ENCODE measurements around the gene MGAT5B.

GRCh38 chr17:76930107-76930506 lies 61.9 kb downstream of the MGAT5B start:
- TF ChIP-seq, protein P1, sequence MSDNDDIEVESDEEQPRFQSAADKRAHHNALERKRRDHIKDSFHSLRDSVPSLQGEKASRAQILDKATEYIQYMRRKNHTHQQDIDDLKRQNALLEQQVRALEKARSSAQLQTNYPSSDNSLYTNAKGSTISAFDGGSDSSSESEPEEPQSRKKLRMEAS (IDR thresholded peaks at IDR 0.05), result no peak
- TF ChIP-seq EZH2 (conservative IDR thresholded peaks at IDR 0.05; ENCODE audit: low read depth, low read length) (no peak), ZNF160 (CRISPR knock-in tag; IDR thresholded peaks at IDR 0.05) (no peak), MBD4 (IDR thresholded peaks at IDR 0.05; ENCODE audit: borderline replicate concordance, low read length) (no peak), ZNF660 (CRISPR knock-in tag; IDR thresholded peaks at IDR 0.05; ENCODE audit: borderline replicate concordance, low read depth) (no peak)
- TF ChIP-seq, protein P2, sequence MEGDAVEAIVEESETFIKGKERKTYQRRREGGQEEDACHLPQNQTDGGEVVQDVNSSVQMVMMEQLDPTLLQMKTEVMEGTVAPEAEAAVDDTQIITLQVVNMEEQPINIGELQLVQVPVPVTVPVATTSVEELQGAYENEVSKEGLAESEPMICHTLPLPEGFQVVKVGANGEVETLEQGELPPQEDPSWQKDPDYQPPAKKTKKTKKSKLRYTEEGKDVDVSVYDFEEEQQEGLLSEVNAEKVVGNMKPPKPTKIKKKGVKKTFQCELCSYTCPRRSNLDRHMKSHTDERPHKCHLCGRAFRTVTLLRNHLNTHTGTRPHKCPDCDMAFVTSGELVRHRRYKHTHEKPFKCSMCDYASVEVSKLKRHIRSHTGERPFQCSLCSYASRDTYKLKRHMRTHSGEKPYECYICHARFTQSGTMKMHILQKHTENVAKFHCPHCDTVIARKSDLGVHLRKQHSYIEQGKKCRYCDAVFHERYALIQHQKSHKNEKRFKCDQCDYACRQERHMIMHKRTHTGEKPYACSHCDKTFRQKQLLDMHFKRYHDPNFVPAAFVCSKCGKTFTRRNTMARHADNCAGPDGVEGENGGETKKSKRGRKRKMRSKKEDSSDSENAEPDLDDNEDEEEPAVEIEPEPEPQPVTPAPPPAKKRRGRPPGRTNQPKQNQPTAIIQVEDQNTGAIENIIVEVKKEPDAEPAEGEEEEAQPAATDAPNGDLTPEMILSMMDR (CRISPR knock-in tag; IDR thresholded peaks at IDR 0.05), result no peak

All from HepG2 (cell line).